IMR-90 (cell line): Measurements from ENCODE around the gene CEP70. TPM values are rescaled to one million over a fixed set of nuclear protein-coding genes. Genes with fewer than 3 reads are reported as not detected.

Experiments used
- ATAC-seq: fragments of 200-7000 bp; cut with Tn5 transposase; 2 replicates; pipeline ENCODE4 v1.9.1; 2020; ENCODE audit warnings: low read depth, mild to moderate bottlenecking, moderate library complexity
- BruUV-seq: library from RNA; stranded (reverse); fragments of 400-500 nt; replicated peaks from 2 replicates; lab custom pipeline; 2021; lab: Mats Ljungman, UMichigan
- CTCF ChIA-PET: fragments of 300-600 bp; formaldehyde crosslinking; extraction: SDS; loops from one replicate; lab custom pipeline; 2021; ENCODE audit warnings: antibody characterized with exemption; lab: Yijun Ruan, JAX
- POLR2A ChIA-PET: fragments of 300-600 bp; sonication (Branson Sonifier 250); formaldehyde crosslinking; loops from one replicate; lab custom pipeline; 2022; ENCODE audit warnings: antibody characterized with exemption; ENCODE audit not compliant: unreplicated experiment; lab: Charles Lee
- DNase-seq: peaks from one replicate; pipeline ENCODE4 v3.0.0; 2013
- H2AFZ ChIP-seq: replicated peaks from 2 replicates; pipeline ENCODE3; 2013; ENCODE audit warnings: low read length, mild to moderate bottlenecking; ENCODE audit not compliant: poor library complexity
- H2AK5ac ChIP-seq: 2 replicates; pipeline ENCODE4 v1.6.1; 2013; ENCODE audit warnings: low read depth, low read length, inconsistent platforms
- H2AK9ac ChIP-seq: replicated peaks from 2 replicates; pipeline ENCODE3; 2013; ENCODE audit warnings: mild to moderate bottlenecking, low read depth, low read length, moderate library complexity; ENCODE audit not compliant: poor library complexity
- H2BK120ac ChIP-seq: 2 replicates; pipeline ENCODE4 v1.6.1; 2013; ENCODE audit warnings: low read depth, low read length, inconsistent platforms
- H2BK15ac ChIP-seq: 3 replicates; pipeline ENCODE4 v1.6.1; 2013; ENCODE audit warnings: low read depth, low read length, inconsistent platforms
- H2BK20ac ChIP-seq: 2 replicates; pipeline ENCODE4 v1.6.1; 2013; ENCODE audit warnings: low read depth, mild to moderate bottlenecking, inconsistent platforms, low read length, moderate library complexity
- H2BK5ac ChIP-seq: 2 replicates; pipeline ENCODE4 v1.6.1; 2013; ENCODE audit warnings: mild to moderate bottlenecking, low read depth, low read length, inconsistent platforms; ENCODE audit not compliant: poor library complexity, severe bottlenecking
- H3K14ac ChIP-seq: replicated peaks from 2 replicates; pipeline ENCODE4 v1.6.1; 2013; ENCODE audit warnings: low read depth, low read length, inconsistent platforms
- H3K18ac ChIP-seq: 2 replicates; pipeline ENCODE4 v1.6.1; 2013; ENCODE audit warnings: low read depth, low read length, control low read depth
- H3K23ac ChIP-seq: 2 replicates; pipeline ENCODE4 v1.6.1; 2013; ENCODE audit warnings: low read depth, low read length, inconsistent platforms
- H3K27ac ChIP-seq: 2 replicates; pipeline ENCODE4 v1.5.1; 2013; ENCODE audit warnings: mild to moderate bottlenecking, control low read depth, low read length; ENCODE audit not compliant: insufficient read depth
- H3K27me3 ChIP-seq: 2 replicates; pipeline ENCODE4 v1.6.1; 2013; ENCODE audit warnings: low read length; ENCODE audit not compliant: control insufficient read depth, insufficient read depth
- H3K36me3 ChIP-seq: 2 replicates; pipeline ENCODE4 v1.6.1; 2013; ENCODE audit warnings: low read length, mixed read lengths; ENCODE audit not compliant: control insufficient read depth, insufficient read depth
- H3K4ac ChIP-seq: 2 replicates; pipeline ENCODE4 v1.6.1; 2013; ENCODE audit warnings: low read depth, low read length, inconsistent platforms
- H3K4me1 ChIP-seq: 2 replicates; pipeline ENCODE4 v1.6.1; 2013; ENCODE audit warnings: low read length, mixed read lengths; ENCODE audit not compliant: control insufficient read depth, insufficient read depth
- H3K4me2 ChIP-seq: 2 replicates; pipeline ENCODE4 v1.6.1; 2013; ENCODE audit warnings: low read depth, mild to moderate bottlenecking, control low read depth, low read length, moderate library complexity
- H3K4me3 ChIP-seq: 2 replicates; pipeline ENCODE4 v1.5.1; 2013; ENCODE audit warnings: low read depth, mild to moderate bottlenecking, control low read depth, low read length, moderate library complexity; ENCODE audit not compliant: insufficient read depth
- H3K56ac ChIP-seq: 2 replicates; pipeline ENCODE4 v1.6.1; 2013; ENCODE audit warnings: low read length, inconsistent platforms; ENCODE audit not compliant: insufficient read depth; ENCODE audit errors: extremely low read depth
- H3K79me1 ChIP-seq, 2 experiments: 2 replicates each; pipeline ENCODE4 v1.6.1; 2013; ENCODE audit warnings: low read length in 2 of 2, inconsistent platforms in 1 of 2, low read depth in 1 of 2
- H3K9ac ChIP-seq: 2 replicates; pipeline ENCODE4 v1.6.1; 2013; ENCODE audit warnings: low read depth, low read length, control low read depth
- H3K9me1 ChIP-seq: 2 replicates; pipeline ENCODE4 v1.6.1; 2013; ENCODE audit warnings: low read length, inconsistent platforms; ENCODE audit not compliant: insufficient read depth
- H3K9me3 ChIP-seq: 2 replicates; pipeline ENCODE4 v1.6.1; 2013; ENCODE audit warnings: low read length; ENCODE audit not compliant: control insufficient read depth, insufficient read depth
- H4K20me1 ChIP-seq: 2 replicates; pipeline ENCODE4 v1.6.1; 2013; ENCODE audit warnings: low read length, inconsistent platforms; ENCODE audit not compliant: insufficient read depth
- H4K5ac ChIP-seq: 2 replicates; pipeline ENCODE4 v1.6.1; 2013; ENCODE audit warnings: mild to moderate bottlenecking, low read depth, low read length, control low read depth
- H4K8ac ChIP-seq, 2 experiments: 2 replicates each; pipeline ENCODE4 v1.6.1; 2013; ENCODE audit warnings: low read depth in 2 of 2, low read length in 2 of 2, control low read depth in 1 of 2, inconsistent platforms in 1 of 2
- H4K91ac ChIP-seq: 2 replicates; pipeline ENCODE4 v1.6.1; 2013; ENCODE audit warnings: low read depth, low read length, inconsistent platforms; ENCODE audit not compliant: insufficient read depth
- MAFK ChIP-seq: IDR thresholded peaks from 2 replicates; pipeline ENCODE4 v1.6.1; 2012; ENCODE audit warnings: low read depth, low read length, improper control_type of control experiment
- MAZ ChIP-seq: IDR thresholded peaks from 2 replicates; pipeline ENCODE4 v1.6.1; 2012; ENCODE audit warnings: low read depth, mild to moderate bottlenecking, low read length, improper control_type of control experiment, moderate library complexity, borderline replicate concordance
- MXI1 ChIP-seq: IDR thresholded peaks from 2 replicates; pipeline ENCODE4 v1.6.1; 2012; ENCODE audit warnings: low read depth, mild to moderate bottlenecking, low read length, moderate library complexity, borderline replicate concordance
- NFE2L2 ChIP-seq: fragments of 150-350 bp; IDR thresholded peaks from 2 replicates; pipeline ENCODE4 v1.6.1; 2016; ENCODE audit warnings: low read depth, mild to moderate bottlenecking, low read length
- POLR2A ChIP-seq: IDR thresholded peaks from 2 replicates; pipeline ENCODE4 v1.6.1; 2012; ENCODE audit warnings: mild to moderate bottlenecking, low read depth, low read length
- RCOR1 ChIP-seq: IDR thresholded peaks from 2 replicates; pipeline ENCODE4 v1.6.1; 2012; ENCODE audit warnings: mild to moderate bottlenecking, low read length, improper control_type of control experiment; ENCODE audit not compliant: insufficient replicate concordance
- RFX5 ChIP-seq: IDR thresholded peaks from 2 replicates; pipeline ENCODE4 v1.8.0; 2012; ENCODE audit warnings: low read depth, mild to moderate bottlenecking, low read length, moderate library complexity
- WGBS, 2 experiments: methylation state at CpG; one replicate each; pipeline versions ENCODE4 v1.1.5 to v1.1.7; 2013; ENCODE audit warnings: missing lambda C conversion rate in 2 of 2; ENCODE audit not compliant: insufficient read length in 1 of 2; ENCODE audit errors: extremely low coverage in 2 of 2; 5-methylcytosine and 5-hydroxymethylcytosine counted together
- dilution Hi-C: fragments of 300-500 bp; cut with HindIII; formaldehyde crosslinking; loops from one replicate; pipeline ENCODE4 v1.14.3; 2018; ENCODE audit warnings: low sequenced_read_pairs; ENCODE audit not compliant: unreplicated experiment
- in situ Hi-C: fragments of 300-500 bp; cut with MboI; formaldehyde crosslinking; loops from 3 replicates; pipeline ENCODE4 v1.14.3; 2019; ENCODE audit warnings: low sequenced_read_pairs, inconsistent platforms, mixed read lengths
- intact Hi-C: fragments of 100-400 bp; cut with micrococcal nuclease; formaldehyde crosslinking; loops from 2 replicates; pipeline ENCODE4 v1.10.0; 2022
- polyA plus RNA-seq, 3 experiments: library from polyadenylated mRNA; depleted of rRNA; stranded (reverse); fragments of >200 nt; gene quantifications; 2 replicates each; pipeline ENCODE4 v1.2.3, GENCODE V29; 2012; ENCODE audit warnings: low replicate concordance in 1 of 3
- total RNA-seq: library from RNA; depleted of rRNA; stranded (reverse); fragments of >200 nt; gene quantifications from 2 replicates; pipeline ENCODE4 v1.2.3, GENCODE V29; 2012
- TF ChIP-seq, protein P1 (sequence below): fragments of 150-350 bp; IDR thresholded peaks from 2 replicates; pipeline ENCODE4 v1.6.1; 2016; ENCODE audit warnings: low read depth, mild to moderate bottlenecking, low read length, moderate library complexity, borderline replicate concordance
- TF ChIP-seq, protein P2 (sequence below): fragments of 150-350 bp; IDR thresholded peaks from 2 replicates; pipeline ENCODE4 v1.6.1; 2017; ENCODE audit warnings: mild to moderate bottlenecking, antibody characterized with exemption, low read length, low read depth

CEP70 gene
- total and polyA plus RNA-seq, 2 of the 4 experiments (the other 2 are of a cell fraction): 4.6 to 11.1 TPM

DNA sequence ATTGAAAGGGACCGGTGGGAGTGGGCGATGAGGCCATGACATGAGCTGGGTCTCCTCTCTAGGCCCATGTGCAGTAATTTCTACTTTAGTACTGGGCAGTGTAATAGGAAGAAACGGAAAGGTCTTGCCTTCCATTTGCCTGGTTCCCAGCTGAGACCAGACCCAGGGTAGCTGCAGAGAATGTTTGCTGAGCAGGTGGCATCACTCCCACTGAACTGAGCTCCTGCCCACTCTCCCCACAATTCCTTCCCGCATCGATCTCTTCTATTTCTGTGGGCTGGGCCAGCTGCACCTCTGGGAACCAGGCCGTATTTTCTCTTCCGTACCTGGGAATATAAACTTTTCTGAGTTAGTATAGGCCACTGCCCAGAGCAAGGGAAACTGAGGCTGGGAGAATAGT, 143.9 kb downstream of the CEP70 start:
- Histone ChIP-seq H2AK5ac (no peak overlapping the region), H3K4me1 (no peaks in the 10 kb centered on the region), H3K9me3 (no peaks in the 10 kb centered on the region), H3K79me1 (no peaks in the 10 kb centered on the region), H3K18ac (no peak overlapping the region), H2BK5ac (no peak overlapping the region), H3K14ac (no peak overlapping the region), H3K4me2 (no peak overlapping the region), H4K20me1 (no peaks in the 10 kb centered on the region), H4K5ac (no peak overlapping the region), H3K4ac (no peak overlapping the region), H3K4me3 (no peak overlapping the region), H2AFZ (no peak overlapping the region), H2BK120ac (no peak overlapping the region), H3K27me3 (peaks cover 17% of the 10 kb centered on the region), H3K9ac (no peak overlapping the region), H2BK15ac (no peak overlapping the region), H3K36me3 (no peaks in the 10 kb centered on the region), H3K23ac (no peak overlapping the region), H2BK20ac (no peak overlapping the region), H2AK9ac (no peak overlapping the region), H3K27ac (no peak overlapping the region), H3K9me1 (no peaks in the 10 kb centered on the region), H4K91ac (no peak overlapping the region), H3K56ac (no peak overlapping the region), H4K8ac (no peak overlapping the region)
- no peak for TF ChIP-seq MXI1
- no peak for TF ChIP-seq RCOR1
- TF ChIP-seq, protein P1, sequence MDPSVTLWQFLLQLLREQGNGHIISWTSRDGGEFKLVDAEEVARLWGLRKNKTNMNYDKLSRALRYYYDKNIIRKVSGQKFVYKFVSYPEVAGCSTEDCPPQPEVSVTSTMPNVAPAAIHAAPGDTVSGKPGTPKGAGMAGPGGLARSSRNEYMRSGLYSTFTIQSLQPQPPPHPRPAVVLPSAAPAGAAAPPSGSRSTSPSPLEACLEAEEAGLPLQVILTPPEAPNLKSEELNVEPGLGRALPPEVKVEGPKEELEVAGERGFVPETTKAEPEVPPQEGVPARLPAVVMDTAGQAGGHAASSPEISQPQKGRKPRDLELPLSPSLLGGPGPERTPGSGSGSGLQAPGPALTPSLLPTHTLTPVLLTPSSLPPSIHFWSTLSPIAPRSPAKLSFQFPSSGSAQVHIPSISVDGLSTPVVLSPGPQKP: no peak
- TF ChIP-seq, protein P2, sequence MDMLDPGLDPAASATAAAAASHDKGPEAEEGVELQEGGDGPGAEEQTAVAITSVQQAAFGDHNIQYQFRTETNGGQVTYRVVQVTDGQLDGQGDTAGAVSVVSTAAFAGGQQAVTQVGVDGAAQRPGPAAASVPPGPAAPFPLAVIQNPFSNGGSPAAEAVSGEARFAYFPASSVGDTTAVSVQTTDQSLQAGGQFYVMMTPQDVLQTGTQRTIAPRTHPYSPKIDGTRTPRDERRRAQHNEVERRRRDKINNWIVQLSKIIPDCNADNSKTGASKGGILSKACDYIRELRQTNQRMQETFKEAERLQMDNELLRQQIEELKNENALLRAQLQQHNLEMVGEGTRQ: no peak
- TF ChIP-seq NFE2L2: no peak
- no peak for TF ChIP-seq MAFK
- TF ChIP-seq MAZ: no peak
- TF ChIP-seq POLR2A: no peak
- no peak for TF ChIP-seq RFX5
- no peak for DNase-seq
- intact Hi-C loops: no loop called here
- CTCF ChIA-PET: interaction anchor here (1.5 kb wide), 1 partner anchor 29 kb away, joined by 3 read pairs; no protein-coding TSS in a partner anchor
- no TSS peak for BruUV-seq
- in situ Hi-C loops: no loop called here
- dilution Hi-C loops: no loop called here
- ATAC-seq: no peak
- WGBS, 2 experiments: no CpG with 5 or more reads among the region's 7 CpGs
- POLR2A ChIA-PET: no interaction called here
